HG03354 (cell line): ENCODE data around the gene EGFL8.
"Not testable (repeated sequence)": the region's sequence is repeated elsewhere in the genome, so short reads cannot be mapped to it uniquely, and the experiment has no call there.

Experiments used
- ATAC-seq: cut with Tn5 transposase; IDR thresholded peaks from one replicate; pipeline ENCODE4 v1.9.1; 2021; ENCODE audit warnings: mild to moderate bottlenecking; ENCODE audit not compliant: unreplicated experiment, poor library complexity, severe bottlenecking

The EGFL8 gene

DNA sequence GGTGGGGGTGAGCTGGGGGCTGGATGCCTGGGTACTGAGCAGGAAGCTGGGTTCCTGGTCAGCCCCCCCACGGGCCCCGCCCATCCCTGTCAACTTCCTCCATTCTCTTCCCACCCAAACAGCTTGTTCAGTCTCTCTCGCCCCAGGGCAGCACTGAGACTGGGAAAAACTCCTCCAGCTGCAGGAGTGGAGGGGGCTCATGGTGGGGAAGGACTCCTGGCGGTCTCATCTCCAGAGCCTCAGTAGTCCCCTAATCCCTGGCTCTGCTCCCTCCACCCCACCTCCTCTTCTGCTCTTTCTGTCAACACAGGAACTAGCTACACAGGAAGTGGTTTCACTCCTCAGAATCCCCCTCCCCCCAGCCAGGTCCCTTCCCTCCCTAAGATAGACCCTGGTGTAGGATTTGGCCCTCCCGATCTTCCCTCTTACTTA lies 28.2 kb downstream of the EGFL8 start, which contains the start of gene GPSM3:
GPSM3 (minus strand) TSS at position 36 of the 432 bp plus-strand sequence. CDS start 130 bp downstream, outside the sequence.
- ATAC-seq: no peak

DNA sequence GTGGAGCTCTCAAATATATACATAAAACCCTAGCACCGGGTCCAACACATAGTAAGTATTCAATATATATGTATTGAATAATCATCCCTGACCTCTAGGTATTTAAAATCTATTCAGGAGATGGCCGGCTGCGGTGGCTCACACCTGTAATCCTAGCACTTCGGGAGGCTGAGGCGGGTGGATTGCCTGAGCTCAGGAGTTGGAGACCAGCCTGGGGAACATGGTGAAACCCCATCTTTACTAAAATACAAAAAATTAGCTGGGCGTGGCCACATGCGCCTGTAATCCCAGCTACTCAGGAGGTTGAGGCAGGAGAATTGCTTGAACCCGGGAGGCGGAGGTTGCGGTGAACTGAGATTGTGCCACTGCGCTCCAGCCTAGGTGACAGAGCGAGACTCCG lies 28.7 kb downstream of the EGFL8 start:
- ATAC-seq: not testable (repeated sequence)

DNA sequence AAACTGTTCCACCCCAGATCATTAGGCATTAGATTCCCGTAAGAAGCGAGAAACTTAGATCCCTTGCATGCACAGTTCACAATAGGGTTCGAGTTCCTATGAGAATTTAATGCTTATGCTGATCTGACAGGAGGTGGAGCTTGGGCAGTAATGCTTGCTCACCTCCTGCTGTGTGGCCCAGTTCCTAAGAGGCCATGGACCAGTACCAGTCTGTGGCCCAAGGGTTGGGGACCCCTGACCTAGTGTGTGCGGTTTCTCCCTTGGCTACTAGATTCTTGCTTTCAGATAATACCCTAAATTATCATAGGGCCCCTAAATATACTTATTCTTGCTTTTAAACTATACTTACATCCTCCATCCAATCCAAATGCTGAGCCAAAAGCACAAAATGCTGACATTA lies 30.0 kb downstream of the EGFL8 start:
- ATAC-seq: no peak

DNA sequence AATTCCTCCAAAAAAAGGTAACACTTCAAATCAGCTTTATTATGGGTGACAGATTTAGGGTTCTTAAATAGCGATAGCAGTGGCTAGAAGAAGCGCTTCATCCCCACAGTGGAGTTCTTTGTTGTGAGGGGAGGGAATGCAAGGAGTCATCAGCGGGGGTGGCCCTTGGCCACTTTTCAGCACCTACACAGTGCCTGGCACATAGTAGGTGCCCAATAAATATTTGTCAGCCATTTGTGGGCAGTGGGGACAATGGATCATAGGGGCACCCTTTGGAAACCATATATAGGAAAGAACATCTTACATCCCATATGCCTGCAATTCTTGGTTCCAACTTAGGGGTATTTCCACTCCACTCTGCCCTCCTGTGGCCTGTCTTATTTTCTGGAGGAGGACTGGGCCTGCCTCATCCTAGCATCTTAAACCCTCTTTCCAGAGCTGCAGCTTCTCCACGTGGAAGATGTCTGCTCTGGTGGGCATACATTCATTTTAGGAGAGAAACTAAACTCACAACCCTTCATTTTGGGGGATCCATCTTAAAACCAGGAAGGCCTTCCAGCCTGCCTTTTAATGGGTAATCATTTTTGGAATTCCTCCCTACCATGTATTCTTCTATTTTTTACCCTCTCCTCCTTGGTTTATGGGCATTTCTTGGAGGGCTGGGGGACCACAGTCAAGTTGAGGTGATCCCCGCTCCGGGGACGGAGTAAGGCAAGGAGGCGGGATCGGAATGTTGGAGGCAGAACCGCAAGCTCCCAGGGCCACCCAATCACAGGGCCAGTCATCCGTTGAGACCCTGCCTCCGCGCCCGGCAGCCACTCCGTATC lies 30.6 kb downstream of the EGFL8 start:
- ATAC-seq: no peak

DNA sequence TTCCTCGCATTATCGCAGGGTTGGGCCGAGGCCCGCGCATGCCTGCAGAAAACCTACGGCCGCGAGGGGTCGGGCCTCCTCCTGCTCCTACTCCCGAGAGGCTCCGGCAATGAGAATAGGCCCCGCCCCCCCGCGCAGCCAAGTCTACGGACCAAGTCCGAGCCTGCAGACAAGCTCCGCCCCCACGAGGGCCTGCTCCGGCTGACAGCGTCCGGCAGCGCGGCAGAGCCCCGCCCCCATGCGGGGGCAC lies 31.2 kb downstream of the EGFL8 start:
- ATAC-seq: peak; percentile 79

DNA sequence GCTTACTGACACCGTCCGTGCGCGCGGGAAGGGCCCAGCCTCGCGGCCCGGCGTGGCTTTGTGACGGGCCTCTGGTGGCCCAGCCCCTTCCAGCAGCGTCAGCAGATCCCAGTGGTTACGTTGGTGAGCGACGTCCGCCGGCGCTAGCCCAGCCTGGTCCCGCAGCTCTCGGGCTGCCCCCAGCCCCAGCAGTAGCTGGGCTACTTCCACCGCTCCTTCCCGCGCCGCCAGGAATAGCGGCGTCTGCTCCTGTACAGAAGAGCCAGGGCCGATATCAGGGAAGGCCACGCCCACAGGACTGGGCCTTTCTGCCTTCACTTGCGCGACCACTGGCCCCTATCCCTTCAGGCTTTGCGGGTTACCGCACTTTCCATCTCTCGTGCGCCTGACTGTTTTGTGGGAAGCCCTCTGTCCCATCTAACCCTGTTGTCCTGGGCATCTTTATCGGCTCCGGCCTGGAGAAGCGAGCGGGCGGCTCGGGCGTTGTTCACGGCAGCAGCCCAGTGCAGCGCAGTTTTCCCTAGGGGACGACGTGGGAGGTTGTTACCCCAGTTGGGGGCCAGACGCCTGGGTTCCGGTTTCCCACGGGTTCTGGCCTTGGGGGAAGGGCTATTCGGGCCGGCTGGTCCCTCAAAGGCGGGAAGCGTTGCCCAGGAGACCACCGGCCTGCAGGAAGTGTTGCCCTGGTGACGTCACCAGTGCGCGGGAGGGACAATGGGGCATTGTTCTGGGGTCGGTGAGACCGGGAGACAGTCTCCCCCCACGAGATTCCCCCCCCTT lies 31.7 kb downstream of the EGFL8 start:
- peak; percentile 76 for ATAC-seq

DNA sequence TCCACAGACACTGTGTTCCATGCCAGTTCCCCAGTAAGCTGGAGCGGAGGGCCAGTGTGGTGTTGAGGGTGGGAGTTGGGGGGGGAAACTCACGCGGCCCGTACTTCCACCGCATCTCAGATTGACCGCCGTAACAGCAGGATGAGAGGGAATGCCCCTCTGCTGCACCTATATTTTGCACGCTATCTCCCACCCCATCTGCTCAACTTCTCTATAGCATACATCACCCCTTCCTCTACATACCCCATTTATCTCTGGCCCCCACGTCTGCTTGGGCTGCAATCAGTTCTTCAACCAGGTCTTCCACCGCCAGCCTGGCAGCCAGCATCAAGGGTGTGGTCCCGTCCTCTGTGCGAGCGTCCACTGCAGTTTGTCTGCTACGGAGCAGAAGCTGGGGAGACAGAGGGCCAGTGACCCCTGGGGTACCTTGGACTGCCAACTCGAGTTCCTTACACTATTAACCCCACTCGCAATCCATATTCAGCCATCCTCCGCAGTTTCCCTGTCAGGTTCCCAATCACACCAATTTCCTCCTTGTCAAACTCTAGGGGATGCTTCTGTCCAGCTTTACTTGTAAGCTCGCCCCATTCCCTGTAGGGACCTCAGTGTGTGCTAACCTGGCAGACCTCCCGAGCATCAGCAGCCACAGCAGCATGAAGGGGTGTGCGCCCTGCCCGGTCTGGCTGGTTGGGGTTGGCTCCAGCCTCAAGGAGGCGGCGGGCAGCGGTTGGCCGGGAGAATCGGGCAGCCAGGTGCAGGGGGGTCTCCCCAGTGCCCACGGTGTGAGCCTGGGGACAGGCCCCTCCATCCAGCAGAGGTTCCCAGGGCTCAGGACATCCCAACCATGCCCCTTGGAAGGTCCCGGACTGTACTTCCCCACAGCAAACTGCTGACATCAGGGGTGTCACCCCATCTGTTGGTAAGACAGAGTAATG lies 32.6 kb downstream of the EGFL8 start:
- ATAC-seq: no peak

DNA sequence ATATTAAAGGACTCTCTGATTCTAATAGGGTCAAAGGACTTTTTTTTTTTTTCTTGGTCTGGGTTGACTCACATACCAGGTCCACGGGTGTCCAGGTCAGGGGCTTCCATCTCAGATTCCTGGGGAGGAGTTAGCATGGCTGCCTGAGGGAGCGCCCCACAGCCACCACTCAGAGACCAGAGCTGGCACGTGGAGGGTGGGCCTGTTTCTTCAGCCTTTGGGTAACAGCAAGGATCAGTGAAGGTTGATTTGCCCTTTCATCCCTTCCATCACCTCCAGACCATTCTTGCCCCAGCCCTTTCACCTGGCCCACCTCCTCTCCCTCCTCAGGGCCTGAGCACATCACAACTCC lies 33.9 kb downstream of the EGFL8 start:
- no peak for ATAC-seq

DNA sequence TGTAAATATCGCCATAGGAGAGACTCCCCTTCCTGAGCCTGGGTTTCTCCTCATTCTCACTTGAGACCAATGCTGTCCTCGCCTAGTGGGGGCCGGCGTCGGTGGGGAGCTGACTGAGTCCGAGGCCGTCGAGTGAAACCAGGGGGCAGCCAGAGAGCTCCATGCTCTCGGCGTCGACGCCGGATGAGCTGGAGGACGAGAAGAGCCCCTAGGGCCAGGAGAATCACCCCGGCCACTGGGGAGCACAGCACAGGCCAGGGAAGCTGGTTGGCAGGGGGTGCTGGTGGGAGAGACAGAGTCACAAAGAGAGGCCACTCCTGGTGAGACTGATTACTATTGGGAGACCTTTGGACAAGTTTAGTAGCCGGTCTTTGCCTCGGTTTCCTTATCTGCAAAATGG lies 34.5 kb downstream of the EGFL8 start:
- ATAC-seq: no peak

DNA sequence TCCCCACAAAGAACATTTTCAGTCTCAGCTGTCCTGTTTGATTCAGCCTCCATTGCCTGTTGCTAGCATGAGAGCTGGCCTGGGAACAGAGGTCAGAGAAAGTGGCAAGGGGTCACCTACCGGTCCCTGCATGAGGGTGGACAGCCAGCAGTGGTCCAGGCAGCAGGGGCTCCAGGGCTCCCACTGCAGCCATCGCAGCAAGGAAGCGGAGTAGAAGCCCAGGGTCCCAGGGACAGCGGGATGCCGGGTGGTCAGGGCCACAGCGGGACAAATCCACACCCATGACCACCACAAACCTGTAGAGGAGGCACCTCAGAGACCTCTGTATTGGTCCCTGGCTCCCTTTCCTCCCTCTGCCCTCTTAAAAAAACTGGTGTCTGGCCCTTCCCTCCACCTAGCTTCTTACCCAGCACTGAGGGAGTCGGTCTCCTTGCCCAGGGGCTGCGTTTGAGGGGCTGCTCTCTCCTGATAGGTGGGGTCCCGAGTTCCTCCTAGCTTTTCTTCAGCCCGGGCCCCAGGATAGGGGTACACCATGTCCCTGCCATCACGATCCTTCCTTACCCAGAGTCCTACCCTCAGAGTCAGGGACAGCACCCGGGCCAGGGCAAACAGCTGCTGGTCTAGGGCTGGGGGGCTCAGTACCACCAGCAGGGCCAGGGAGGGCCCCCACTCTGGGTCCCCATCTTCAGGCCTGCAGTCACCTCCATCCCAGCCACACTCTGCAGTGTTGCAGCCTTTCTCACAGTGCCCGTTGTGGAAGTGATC lies 36.5 kb downstream of the EGFL8 start:
- ATAC-seq: no peak

DNA sequence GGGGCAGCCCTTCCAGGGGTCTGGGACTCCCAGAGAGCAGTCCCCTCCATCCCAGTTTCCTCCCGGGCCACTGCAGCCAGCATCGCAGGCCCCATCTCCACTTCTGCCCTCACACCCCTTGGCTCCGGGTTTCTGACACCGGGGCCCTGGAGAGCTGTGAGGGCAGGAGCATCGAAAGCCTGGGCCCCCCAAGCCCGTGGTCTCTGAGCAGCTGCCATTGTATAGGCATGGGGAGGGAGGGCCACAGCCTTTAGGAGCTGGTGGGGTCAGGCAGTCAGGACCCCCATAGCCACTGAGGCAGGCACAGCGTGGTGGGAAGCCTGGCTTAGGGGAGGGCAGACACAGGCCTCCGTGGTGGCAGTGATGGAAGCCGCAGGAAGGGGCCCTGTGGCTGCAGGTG lies 37.8 kb downstream of the EGFL8 start:
- ATAC-seq: no peak

DNA sequence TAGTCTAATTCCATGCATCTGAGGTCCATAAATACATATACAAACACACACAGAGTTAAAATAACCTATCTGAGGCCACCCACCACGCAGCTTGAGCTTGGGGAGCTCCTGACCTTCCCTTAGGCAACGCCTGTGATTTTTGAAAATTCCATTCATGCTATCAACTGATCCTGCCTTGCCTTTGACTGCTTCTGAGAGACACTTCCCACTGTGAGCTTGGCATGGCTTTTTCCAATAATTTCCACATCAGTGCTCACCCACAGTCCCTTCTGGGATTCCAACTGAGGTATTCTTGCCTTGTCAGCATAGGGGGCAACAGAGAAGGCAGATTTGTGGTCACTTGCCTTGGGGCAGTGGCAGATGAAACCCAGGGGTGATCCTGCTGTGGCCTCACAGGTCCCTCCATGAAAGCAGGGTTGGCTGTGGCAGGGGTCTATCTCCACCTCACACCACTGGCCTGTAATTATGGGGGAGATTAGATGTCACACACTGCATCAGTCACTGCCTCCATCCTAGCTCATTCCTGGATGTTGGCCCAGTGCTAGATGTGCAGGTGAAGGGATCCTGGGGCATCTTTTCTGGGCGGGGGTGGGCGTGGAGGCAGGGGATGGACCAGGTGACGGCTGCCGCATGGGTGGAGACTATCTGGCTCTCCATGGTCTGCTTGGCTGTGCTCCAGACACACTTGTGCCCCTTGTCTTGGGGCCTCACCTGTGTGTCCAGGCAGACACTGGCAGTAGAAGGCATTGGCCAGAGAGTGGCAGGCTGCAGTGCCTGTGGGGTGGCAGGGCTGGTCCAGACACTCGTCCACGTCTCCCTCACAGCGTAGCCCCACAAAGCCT lies 39.3 kb downstream of the EGFL8 start:
- no peak for ATAC-seq

DNA sequence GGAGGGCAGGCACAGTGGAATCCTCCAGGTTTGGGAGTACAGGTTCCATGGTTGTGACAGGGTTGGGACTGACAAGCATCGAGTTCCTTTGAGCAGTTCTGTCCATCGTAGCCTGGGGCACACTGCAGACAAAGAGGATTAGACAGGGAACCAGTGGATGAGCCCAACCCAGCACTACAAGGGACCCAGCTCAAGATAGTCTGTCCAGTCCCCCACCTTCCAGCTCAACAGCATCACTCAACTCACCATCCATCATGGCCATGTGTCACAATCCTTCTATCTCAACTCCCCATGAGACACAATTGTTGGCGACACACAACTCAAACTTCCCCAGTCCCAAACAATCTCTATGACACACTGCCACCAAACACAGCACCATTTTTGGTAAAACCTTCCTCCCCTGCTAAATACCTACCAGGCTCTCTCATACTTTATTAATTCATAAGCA lies 39.9 kb downstream of the EGFL8 start:
- ATAC-seq: no peak

DNA sequence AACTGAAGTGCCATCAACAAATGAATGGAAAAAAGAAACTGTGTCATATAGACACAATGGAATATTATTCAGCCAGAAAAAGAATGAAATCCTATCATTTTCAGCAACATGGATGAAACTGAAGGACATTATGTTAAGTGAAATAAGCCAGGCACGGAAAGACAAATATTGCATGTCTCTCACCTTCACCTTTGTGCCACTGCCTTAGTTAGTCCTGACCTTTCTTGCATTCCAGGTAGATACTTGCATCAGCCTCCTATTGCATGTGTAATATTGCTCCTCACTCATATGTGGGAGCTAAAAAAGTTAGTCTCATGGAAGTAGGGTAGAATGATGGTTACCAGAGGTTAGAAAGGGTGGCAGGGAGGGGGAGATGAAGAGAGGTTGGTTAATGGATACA lies 44.6 kb downstream of the EGFL8 start:
- ATAC-seq: no peak

DNA sequence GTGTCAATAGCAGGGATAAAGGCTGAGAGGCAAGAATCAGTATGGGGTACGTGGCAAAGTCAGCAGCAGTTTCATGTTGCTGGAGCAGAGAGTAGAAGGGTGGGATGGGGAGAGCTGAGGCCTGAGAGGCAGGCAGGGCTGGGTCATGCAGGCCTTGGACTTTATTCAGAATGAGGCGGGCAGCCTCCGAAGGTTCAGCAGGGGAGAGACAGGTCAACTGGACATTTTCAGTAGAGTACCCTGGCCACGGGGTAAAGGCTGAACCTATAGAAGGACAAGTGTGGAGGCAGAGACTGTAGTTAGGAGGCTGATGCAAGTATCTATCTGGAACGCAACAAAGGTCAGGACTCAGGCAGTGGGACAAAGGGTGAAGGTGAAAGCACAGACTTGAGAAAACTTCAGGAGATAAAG lies 45.8 kb downstream of the EGFL8 start:
- ATAC-seq: no peak

DNA sequence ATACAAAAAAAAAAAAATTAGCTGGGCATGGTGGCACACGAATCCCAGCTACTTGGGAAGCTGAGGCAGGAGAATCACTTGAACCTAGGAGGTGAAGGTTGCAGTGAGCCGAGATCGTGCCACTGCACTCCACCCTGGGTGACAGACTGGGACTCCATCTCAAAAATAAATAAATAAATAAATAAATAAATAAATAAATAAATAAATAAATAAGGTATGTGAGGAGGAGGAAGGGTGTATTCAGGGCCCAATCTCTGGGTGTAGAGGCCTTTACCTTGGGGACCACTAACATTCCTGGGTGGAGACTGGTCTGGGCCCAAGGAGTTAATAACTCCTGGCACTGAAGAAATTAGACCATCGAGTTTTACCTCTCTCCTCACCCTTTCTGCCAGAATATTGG lies 47.0 kb downstream of the EGFL8 start:
- not testable (repeated sequence) for ATAC-seq

DNA sequence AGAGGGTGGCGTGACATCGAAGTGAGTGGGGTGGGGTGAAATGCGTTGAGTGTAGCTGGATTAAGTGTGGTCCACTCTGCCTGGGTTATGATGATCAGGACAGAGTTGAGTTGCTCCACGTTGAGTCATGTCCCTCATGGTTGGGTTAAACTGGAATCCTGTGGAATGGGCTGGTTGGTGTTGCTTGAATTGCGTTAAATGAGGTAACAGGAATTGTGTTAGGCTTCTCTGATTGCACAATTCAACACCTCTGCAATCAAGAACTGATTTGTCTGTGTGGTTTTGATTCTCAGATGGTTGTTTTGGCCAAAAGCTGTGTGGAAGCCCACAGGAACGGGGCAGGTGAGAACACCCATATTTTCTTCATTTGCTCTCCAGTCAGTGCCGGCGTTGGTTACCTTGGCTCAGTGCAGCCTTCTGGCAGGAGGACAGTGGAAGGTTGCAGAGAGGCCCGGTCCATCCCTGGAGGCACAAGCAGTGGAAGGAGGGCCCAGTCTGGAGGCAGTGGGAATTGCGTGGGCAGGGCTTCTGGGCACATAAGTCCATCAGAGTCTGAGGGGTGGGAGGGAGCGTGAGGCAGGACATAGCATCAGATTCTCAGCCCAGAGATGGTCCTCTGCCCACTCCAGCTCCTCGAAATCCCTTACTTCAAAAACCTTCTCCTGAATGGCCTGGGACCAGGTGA lies 47.8 kb downstream of the EGFL8 start:
- no peak for ATAC-seq

DNA sequence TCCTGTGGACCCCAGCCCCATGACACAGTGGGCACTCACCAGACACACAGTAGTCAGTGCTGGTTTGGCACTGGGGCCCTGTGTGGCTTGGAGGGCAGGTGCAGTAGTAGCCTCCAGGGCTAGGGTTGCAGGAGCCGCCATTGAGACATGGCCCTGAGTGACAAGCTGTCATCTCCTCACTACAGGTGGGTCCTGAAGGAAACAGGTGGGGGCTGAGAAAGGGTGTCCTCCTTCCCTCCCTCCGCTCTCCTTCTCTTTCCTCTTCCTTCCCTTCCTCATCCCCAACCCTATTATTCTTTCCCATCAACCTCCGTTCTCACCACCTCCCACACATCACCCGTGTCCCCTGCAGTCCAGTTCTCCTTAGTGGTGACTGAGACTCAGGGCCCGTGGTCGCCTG lies 49.3 kb downstream of the EGFL8 start:
- ATAC-seq: no peak
